Smooth muscle cell (in vitro differentiated cells): ENCODE results near the gene MYBL2. TPM values are rescaled to one million over a fixed set of nuclear protein-coding genes. Genes with fewer than 3 reads are reported as not detected.

Experiments
- DNase-seq: peaks from one replicate; lab custom pipeline; 2025; ENCODE audit not compliant: unreplicated experiment; lab: John Stamatoyannopoulos, UW
- H2AFZ ChIP-seq: fragments of 200-600 bp; sonication (generic); 2 replicates; pipeline ENCODE4 v1.6.0; 2016; ENCODE audit warnings: antibody characterized with exemption, low read depth, mild to moderate bottlenecking
- H3F3A ChIP-seq: fragments of 200-600 bp; sonication (generic); 2 replicates; pipeline ENCODE4 v1.6.0; 2017; ENCODE audit warnings: antibody characterized with exemption, low read depth
- H3K27ac ChIP-seq: fragments of 200-600 bp; sonication (generic); 2 replicates; pipeline ENCODE4 v1.5.1; 2016; ENCODE audit warnings: low read depth, mild to moderate bottlenecking
- H3K27me3 ChIP-seq: fragments of 200-600 bp; sonication (generic); 2 replicates; pipeline ENCODE4 v1.6.1; 2016; ENCODE audit warnings: low read depth, mild to moderate bottlenecking
- H3K36me3 ChIP-seq: fragments of 200-600 bp; sonication (generic); 2 replicates; pipeline ENCODE4 v1.5.1; 2016; ENCODE audit warnings: low read depth
- H3K4me1 ChIP-seq: fragments of 200-600 bp; sonication (generic); 2 replicates; pipeline ENCODE4 v1.5.1; 2016; ENCODE audit warnings: low read depth
- H3K4me2 ChIP-seq: fragments of 200-600 bp; sonication (generic); 2 replicates; pipeline ENCODE4 v1.6.0; 2016; ENCODE audit warnings: mild to moderate bottlenecking
- H3K4me3 ChIP-seq: fragments of 200-600 bp; sonication (generic); 2 replicates; pipeline ENCODE4 v1.5.1; 2016; ENCODE audit warnings: mild to moderate bottlenecking
- H3K79me2 ChIP-seq: fragments of 200-600 bp; sonication (generic); 2 replicates; pipeline ENCODE4 v1.6.0; 2016; ENCODE audit warnings: low read depth, mild to moderate bottlenecking
- H3K9ac ChIP-seq: fragments of 200-600 bp; sonication (generic); 2 replicates; pipeline ENCODE4 v1.6.0; 2016; ENCODE audit warnings: low read depth
- H3K9me3 ChIP-seq: fragments of 200-600 bp; sonication (generic); replicated peaks from 2 replicates; pipeline ENCODE4 v1.5.1; 2016; ENCODE audit warnings: low read depth
- H4K20me1 ChIP-seq: fragments of 200-600 bp; sonication (generic); 2 replicates; pipeline ENCODE4 v1.6.0; 2016; ENCODE audit warnings: low read depth
- CTCF ChIP-seq: fragments of 200-600 bp; sonication (generic); IDR thresholded peaks from 2 replicates; pipeline ENCODE4 v1.5.1; 2017; ENCODE audit warnings: borderline replicate concordance, mild to moderate bottlenecking, antibody characterized with exemption; ENCODE audit not compliant: insufficient read depth, poor library complexity, severe bottlenecking
- WGBS: methylation state at CpG from one replicate; pipeline ENCODE4 v1.1.7; 2016; ENCODE audit warnings: low lambda C conversion rate; 5-methylcytosine and 5-hydroxymethylcytosine counted together
- polyA plus RNA-seq: library from polyadenylated mRNA; unstranded; fragments of >200 nt; fragmentation: Nextera tagmentation; extraction: Ambion mirVana; gene quantifications from 2 replicates; pipeline ENCODE4 v1.2.1, GENCODE V29; 2016
- total RNA-seq: library from RNA; depleted of rRNA; stranded (reverse); fragments of >200 nt; gene quantifications from 2 replicates; pipeline ENCODE4 v1.2.3, GENCODE V29; 2014

MYBL2 gene
- total and polyA plus RNA-seq, 2 experiments from 2014 or later, result 8.6 to 26.2 TPM

- Histone ChIP-seq H2AFZ (no peak overlapping the region), H3K9ac (no peak overlapping the region), H3K4me1 (no peaks in the 10 kb centered on the region), H3F3A (no peaks in the 10 kb centered on the region), H4K20me1 (no peaks in the 10 kb centered on the region), H3K36me3 (no peaks in the 10 kb centered on the region), H3K4me3 (no peak overlapping the region), H3K4me2 (no peak overlapping the region), H3K27ac (no peak overlapping the region), H3K9me3 (no peaks in the 10 kb centered on the region), H3K27me3 (no peaks in the 10 kb centered on the region), H3K79me2 (no peaks in the 10 kb centered on the region)
- DNase-seq, result no peak
- no peak for TF ChIP-seq CTCF
- 92% methylated on average over 3 of the region's 3 CpGs for WGBS
Observed at GRCh38 chr20:43655937-43656336, 11.0 kb upstream of the MYBL2 start.

- Histone ChIP-seq H3F3A (no peaks in the 10 kb centered on the region), H3K9ac (peak overlapping the region; percentile 74), H4K20me1 (no peaks in the 10 kb centered on the region), H3K4me1 (no peaks in the 10 kb centered on the region), H3K9me3 (no peaks in the 10 kb centered on the region), H3K4me3 (peak overlapping the region; percentile 76), H3K27me3 (no peaks in the 10 kb centered on the region), H2AFZ (peak overlapping the region; percentile 96), H3K36me3 (no peaks in the 10 kb centered on the region), H3K27ac (peak overlapping the region; percentile 69), H3K79me2 (no peaks in the 10 kb centered on the region), H3K4me2 (peak overlapping the region; percentile 100)
- no peak for TF ChIP-seq CTCF
- DNase-seq, result no peak
- 69% methylated on average over 11 of the region's 11 CpGs for WGBS
Observed at GRCh38 chr20:43658069-43658722, 8.7 kb upstream of the MYBL2 start.

- Histone ChIP-seq H3F3A (no peaks in the 10 kb centered on the region), H3K36me3 (no peaks in the 10 kb centered on the region), H4K20me1 (no peaks in the 10 kb centered on the region), H3K9me3 (no peaks in the 10 kb centered on the region), H3K4me3 (no peak overlapping the region), H3K4me2 (no peak overlapping the region), H3K27me3 (no peaks in the 10 kb centered on the region), H3K9ac (no peak overlapping the region), H3K27ac (no peak overlapping the region), H2AFZ (no peak overlapping the region), H3K4me1 (no peaks in the 10 kb centered on the region), H3K79me2 (no peaks in the 10 kb centered on the region)
- 86% methylated on average over 6 of the region's 6 CpGs for WGBS
- no peak for TF ChIP-seq CTCF
- no peak for DNase-seq
Observed at GRCh38 chr20:43658723-43659419, 8.0 kb upstream of the MYBL2 start.
